Activated CD4-positive, CD25-positive, alpha-beta regulatory T cell treated with anti-CD3 and anti-CD28 coated beads, Interleukin-2, amount 50 U/mL, for 72 hours (primary cell): ENCODE measurements around the gene PSAPL1.

Experiments used
- DNase-seq: peaks from one replicate; pipeline ENCODE4 v3.0.0; 2021

Gene PSAPL1

DNA sequence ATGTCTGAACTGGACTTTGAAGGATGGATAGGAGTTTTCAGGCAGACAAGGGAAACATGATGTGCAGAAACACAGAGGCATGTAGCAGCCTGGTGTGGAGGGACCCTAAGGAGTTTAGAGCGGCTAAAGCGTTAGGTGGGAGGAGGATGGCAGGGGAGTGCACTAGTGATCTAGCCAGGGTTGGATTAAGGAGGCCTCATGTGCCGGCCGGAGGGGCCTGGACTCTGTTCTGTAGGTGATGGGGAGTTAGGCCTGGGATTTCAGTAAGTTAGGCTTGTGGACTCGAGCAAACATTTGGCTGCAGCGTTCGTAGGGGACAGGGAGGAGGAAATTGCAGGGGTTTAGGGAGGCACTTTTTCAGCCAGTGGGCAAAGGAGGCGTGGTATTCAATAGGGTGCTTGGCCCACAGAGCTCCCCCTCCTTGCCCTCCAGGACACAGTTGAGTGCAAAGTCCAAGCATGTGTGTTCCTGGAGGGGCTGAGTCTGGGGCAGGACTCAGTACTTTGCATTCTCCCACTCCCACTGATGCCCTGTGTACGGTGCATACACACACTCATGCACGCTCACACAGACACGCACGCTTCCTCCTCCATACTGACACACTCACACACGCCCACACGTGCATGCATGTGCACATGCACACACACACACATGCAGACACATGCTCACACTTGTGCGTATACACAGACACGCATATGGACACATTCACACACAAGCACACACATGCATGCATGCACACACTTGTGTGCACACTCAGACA, 18.6 kb downstream of the PSAPL1 start:
- DNase-seq: peak; percentile 11

DNA sequence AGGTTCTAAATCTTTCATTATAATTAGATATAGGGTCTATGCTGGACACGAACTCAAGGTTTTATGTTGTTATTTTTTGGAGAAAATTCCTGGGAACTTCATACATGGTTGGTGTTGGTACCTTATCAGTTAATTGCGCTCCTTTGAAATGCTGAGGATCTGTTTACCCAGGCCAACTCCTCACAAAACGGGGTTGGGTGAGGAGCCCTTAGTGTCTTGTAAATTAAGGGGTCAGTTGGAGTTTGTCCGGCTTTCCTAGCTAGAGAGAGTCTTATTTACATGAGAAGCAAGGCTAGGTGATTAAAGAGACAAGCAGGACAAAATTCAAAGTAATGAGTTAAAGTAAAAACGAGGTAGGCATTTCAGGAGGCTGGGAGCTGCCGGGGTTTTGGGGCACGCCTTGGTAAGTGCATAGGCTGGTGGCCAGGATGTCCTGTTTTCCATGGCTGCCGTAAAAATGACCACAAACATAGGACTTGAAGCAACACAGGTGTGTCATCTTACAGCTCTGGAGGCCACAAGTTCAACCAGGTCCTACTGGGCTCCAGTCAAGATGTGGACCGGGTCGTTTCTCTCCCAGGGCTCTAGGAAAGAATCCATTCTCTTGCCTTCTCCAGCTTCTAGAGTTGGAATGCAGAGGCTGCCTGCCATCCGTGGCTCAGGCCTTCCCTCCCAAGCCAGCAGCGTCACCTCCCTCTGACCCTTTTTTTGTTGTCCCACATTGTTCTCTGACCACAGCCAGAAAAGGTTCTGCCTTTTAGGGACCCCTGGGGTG, 19.8 kb downstream of the PSAPL1 start:
- peak; percentile 6 for DNase-seq

DNA sequence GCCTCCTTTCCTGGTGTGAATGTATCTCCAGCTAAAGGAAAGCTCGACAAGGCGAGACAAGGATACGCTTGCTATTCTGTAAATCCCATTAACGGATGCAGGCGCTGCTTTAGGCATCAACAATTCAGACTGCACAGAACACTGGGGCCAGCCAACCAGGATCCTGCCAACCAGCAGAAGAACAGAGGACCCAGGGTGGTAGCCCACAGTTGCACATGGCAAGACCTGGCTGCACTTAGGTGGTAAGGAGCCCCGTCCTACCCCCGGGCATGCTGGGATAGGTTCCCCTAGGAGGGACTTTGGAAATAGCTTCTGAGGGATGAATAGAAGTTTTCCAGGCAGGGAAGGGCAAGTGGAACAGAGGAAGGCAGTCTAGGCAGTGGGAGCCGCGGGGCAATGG, 20.7 kb downstream of the PSAPL1 start:
- DNase-seq: peak; percentile 1

DNA sequence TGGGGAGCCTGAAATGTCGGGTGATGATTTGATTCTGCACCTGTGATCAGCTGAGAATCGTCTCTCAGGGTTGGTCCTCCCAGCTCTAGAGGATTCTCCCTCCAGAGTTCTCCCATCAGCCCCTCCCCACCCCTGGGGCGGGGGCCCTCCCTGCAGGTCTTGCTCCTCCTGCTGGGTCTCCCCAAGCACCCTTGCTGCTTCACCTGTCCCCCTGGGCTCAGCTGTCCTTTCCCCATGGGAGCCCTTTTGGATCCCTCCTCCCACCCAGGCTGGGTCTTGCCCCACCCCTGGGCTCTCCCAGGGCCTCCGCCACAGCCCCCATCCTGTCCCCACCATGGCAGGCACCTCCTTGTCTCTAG, 22.2 kb downstream of the PSAPL1 start:
- peak; percentile 11 for DNase-seq

DNA sequence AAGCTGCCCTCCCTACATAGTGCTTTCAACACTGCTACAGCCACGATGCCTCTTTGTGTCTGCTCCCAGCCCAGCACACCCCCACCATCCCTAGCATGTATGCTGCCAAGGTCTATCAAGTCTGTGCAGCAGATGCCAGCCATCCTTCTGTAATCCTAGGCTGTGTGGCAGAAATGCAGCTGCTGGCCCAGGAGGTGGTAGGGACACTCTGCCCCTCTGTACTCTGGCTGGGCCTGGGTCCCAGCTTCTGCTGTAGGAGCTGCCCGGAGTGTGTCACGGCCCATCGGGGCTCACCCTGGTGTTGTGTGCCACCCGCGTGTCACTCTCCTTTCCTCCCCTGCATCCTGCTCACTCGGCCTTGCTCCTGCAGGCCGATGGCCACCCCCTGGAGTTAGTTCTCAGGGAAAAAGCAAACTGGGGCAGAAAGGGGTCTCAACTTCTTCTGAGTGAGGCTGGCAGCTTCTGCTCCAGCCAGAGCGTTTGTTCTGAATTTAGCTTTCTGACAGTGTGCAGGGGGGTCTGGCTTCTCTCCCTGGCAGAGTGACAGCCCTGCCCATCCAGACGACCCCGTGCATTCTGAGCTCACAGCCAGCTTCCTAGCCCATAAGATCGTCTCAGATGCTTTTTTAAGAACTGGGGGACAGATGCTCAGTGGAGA, 22.7 kb downstream of the PSAPL1 start:
- peak; percentile 1 for DNase-seq

DNA sequence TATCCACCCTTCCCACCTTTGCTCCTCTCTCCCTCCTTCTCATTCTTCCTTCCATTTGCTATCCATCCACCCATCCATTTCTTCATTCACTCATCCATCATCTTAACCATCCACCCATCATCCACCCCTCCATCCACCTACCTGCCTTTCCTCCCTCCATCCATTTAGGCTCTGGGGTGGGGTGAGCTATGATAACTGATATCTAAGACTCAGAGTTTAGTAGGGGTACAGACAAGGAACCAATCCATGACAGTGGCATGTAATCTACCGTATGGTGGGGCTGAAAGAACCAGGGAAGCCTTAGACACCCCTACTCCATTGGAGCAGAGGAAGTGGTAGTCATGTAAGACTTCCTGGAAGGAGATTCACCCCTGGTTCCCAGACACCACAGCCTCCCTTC, 23.2 kb downstream of the PSAPL1 start:
- no peak for DNase-seq

DNA sequence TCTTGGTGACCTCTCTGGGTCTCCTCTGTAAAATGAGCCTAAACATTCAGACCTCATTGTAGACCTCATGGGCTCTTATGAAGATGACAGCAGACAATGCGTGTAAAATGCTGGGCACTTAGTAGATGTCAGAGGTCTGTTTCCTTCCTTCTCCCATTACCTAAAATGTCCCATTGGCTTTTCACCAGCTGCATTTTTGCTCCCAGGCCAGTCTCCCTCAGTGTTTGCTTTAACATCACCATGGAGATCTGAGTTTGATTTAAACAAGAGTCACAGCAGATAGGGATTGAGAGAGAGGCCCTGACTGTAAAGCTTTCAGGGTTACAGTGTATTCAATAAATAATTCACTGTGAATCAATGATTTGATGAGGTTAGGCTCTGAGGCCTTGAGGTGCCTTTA, 24.3 kb downstream of the PSAPL1 start:
- no peak for DNase-seq

DNA sequence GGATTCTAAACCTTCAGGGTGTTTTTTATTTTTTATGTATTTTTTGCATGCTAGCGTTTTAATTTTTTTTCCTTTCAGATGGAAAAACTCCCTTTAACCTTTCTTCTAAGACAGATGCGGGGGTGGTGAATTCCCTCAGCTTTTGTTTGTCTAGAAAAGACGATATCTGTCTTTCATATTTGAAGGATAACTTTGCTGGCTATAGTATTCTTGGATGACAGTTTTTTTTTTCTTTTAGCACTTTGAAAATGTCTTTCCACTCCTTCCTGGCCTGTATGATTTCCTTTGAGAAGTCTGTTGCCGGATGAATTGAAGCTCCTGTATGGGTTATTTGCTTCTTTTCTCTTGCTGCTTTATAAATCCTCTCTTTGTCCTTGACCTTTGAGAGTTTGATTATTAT, 26.6 kb downstream of the PSAPL1 start:
- no peak for DNase-seq

DNA sequence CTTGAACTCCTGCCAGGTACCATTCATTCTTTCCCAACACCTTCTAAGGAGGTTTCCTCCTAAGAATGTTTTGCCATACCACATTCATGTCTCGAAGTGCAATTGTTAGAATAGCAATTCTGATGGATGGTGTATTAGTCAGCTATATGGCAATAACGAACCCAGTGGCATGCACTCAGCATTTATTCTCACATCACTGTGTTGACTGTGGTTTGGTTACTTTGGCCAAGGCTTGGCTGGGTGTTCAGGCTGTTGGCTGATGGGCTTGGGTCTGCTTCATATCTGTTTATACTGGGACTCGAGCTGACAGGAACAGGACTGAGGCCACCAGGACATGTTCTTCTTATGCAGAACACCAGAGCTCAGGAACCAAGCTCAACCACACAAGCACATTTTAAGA, 31.7 kb downstream of the PSAPL1 start:
- DNase-seq: no peak

DNA sequence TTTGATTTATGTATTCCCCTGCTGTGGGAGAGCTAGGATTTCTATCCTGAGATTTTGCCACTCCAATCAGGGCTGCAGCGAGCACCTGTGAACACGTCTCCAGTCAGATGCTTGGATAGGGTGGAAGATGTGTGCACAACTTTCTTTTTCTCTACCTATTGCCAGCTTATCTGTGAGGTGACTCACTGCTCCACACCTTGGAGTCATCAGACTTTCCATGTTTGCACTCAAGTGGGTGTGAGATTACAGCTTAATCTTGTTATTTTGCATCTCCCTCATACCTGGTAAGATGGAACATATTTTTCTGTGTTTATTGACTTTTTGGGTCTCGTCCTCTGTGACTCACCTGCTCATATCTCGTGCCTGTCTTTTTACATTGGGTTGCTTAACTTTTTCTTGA, 32.2 kb downstream of the PSAPL1 start:
- DNase-seq: no peak

DNA sequence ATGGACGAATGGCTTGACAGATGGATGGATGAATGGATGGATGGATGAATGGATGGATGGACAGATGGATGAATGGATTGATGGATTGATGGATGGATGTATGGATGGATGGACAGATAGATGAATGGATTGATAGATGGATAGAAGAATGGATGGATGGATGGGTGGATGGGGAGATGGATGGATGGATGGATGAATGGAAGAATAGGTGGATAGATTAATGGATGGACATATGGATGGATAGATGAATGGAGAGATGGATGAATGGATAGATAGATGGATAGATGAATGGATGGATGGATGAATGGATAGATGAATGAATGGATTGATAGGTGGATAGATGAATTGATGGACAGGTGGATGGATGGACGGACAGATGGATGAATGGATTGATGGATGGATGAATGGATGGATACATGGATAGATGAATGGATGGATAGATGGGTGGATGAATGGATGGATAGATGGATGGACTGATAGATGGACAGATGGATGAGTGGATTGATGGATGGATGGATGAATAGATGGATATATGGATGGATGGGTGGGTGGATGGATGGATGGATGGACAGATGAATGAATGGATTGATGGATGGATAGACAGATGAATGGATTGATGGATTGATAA, 33.9 kb downstream of the PSAPL1 start:
- DNase-seq: no peak

DNA sequence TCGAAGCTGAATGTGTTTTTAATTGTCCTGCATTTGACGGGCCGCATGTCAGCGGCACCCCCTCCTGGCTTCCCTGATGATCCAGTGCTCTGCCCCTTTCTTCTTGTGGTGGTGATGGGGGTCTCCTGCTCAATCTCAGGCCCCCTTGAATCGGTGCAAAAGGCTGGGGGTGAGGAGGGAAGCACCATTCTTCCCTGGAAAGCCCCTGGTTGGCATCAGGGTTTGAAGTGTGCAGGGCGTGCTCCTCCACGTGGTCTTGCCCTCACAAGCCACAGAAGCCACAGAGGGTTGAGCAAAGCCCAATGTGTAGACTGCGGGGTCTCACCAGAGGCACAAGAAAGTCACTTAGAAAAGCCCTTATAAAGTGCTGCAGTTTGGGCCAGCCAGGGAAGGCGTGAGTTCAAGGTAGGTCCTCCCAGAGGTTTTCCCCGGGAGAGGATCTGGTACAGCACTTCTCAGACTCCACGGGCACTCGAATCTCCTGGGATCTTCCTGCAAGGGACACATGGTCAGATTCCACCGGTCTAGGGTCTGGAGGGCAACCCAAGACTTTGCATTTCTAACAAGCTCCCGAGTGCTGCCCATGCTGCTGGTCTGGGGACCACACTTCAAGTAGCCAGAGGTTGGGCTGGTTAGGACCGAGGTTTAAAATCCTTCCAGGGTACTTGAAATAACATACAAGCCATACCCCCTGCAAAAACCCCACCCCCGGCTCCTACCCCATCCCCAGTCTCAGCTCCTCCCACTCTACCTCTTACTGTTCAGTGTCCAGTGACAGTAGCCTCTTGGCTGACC, 35.1 kb downstream of the PSAPL1 start:
- no peak for DNase-seq

DNA sequence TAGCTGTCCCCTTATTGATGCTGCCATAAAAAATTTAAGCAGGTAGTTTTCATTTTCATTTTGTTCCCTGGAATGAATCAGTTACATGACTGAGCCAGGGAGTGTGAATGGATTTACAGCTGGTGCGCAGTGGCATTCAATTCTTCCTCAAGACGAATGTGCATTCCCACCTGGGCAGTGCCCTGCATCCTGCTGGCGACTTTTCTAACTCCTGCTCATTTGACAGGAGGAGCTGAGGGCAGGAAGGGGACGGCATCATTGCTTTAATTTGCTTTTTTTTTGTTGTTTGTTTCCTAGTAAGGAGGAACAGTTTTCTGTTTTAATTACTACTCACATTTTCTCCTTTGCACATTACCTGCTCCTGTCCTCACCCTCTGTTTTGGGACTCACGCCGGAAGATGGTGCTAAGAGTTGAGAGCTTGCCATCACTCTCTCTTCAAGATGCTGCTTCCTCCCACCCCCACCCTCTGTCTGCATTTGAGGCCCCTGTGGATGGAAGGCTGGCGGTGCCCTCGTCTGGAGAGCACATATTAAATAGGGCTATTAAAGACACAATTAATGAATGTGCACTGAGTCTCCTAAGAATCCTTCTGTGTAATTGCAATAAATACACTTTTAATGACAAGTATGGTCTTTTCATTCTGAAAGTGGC, 35.8 kb downstream of the PSAPL1 start:
- no peak for DNase-seq

DNA sequence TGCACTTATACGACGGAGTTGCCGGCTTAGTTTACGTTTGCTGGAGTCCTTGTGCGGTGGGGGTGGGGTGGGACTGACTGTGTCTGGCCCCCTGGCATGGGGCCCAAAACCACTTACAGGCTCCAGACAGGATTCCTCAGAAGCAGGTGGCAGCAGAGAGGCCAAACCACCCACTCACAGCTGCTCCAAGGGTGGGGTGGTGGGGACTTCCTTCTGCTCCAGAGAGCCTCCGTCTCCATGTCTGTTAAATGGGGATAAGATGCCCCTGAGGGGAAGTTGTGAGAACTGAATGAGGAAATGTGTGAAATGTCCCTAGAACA, 36.7 kb downstream of the PSAPL1 start:
- DNase-seq: no peak

DNA sequence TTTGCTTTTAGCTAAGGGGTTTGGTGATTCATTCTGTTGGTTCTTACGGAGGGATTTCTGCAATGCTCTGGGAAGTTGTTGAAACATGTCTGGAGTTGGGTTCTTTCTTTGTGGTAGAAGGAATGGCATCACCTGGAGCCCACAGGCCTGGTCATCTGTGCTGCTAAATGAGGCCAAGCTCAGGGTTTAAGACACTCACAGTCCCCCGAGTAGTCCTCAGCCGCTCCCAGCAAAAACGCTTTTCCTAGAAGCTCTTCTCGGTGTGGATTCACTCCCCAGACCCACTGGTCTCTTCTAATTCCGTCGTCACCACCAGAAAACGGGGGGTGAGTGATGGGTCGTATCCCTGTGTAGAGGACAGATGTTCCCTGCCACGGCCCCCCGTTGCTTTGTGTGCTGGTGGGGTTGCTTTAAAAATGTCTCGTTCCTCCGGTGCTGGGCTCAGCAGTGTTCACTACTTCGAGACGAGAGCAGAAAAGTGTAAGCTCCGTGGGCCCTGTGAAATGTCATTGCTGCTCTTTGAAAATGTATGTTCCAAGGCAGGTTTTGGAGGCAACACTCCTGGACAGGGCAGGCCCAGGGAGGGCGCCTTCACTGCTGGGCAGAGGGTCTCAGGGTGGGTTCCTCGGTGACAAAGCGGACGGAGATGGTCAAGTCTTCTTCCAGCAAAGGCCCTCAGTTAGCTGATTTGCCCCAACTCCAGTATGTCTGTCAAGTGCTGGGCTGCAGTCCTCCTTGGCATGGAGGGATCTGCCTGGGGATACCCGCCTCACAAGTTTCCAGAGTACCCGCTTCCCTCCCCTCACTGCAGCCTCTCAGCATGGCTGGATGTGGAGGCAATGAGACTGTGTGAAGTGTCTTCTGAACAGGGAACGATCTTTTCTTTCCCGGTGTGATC, 37.3 kb downstream of the PSAPL1 start:
- no peak for DNase-seq

DNA sequence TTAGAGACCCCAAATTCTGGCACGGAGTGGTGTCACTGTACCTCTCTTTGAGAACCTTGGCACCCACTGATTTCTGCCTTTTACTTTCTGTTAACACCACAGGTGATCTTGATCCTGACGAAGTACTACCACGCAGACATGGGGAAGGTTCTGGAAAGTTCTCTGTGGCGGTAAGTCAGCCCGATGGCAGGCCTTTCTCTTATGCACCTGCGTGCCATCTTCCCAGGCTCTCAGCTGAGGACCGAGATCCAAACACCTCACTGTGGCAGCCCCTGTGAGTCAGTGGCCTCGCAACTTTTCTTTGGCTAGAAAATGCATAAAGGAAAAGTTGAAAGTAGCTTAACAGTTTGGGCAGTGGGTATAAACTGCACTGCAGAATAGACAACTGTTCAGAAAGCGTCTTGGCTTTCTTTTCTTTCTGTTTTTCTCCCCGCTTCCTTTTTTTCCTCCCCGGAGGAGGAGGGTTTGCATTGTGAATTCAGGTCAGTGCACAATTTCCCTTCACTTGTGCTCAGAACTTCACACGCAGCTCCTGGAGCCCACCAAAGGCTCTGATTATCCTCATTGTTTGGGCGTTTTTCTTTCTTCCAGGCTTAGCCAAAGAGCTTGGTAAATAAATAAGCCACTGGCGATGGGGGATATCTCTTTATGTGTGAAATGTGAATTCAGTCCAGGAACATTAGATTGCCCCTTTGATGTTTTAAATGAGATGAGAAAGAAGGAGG, 38.4 kb downstream of the PSAPL1 start:
- no peak for DNase-seq

DNA sequence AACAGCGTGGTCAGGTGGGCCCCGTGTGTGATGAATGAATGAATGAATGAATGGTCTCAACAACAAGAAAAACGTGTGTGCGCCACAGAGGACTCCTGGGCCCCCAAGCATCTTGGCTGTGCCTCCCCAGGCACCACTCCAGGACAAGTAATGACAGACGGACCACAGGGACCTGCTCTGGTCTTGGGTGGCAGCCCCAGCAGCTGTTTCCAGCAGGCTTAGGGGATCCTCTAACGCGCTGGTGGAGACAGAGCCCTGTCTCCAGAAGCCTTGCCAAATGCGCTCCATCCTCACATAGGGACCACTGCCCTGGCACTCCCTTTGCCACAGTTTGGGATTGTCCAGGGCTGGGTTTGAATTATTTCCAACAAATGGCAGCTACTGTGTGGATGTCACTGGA, 39.1 kb downstream of the PSAPL1 start:
- no peak for DNase-seq

DNA sequence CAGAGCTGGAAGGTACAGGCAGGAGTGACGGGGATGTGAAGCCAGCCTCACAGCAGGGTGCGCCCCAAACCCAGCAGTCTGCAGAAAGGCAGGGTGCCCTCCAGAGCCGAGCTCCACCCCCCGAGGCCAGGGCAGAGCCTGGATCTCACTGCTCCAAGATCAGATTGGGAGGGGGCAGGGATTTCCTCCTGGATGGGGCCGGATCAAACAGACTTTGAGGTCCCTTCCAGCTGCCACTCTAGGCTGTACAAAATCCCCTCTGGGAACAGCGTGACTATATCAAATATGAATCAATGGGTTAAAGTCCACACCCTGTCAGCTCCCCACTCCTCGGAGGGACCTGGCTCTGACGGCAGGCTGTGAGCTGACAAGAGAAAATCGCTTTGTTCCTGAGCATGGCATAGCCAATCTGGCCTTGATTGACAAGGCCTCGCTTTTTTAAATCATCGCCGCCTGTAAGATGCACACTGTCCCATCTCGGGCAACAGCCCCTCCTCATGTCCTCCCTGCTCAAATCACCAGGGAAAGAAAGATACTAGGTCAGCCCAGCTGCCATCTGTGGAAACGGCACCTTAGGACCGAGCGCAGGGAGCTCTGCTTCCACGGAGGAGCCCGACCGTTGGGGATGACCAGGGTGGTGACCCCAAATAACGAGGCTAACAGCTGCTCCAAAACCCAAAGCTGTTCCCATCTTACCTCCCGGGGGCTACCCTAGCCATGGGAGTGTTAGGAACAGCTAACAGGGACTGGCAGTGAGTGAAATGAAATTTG, 39.9 kb downstream of the PSAPL1 start:
- DNase-seq: no peak
